ENCODE measurements around the gene TRIM41. TPM values are rescaled to one million over a fixed set of nuclear protein-coding genes. Genes with fewer than 3 reads are reported as not detected.

Gene TRIM41
- polyA plus RNA-seq, 1 experiment = 15.2 TPM

DNA sequence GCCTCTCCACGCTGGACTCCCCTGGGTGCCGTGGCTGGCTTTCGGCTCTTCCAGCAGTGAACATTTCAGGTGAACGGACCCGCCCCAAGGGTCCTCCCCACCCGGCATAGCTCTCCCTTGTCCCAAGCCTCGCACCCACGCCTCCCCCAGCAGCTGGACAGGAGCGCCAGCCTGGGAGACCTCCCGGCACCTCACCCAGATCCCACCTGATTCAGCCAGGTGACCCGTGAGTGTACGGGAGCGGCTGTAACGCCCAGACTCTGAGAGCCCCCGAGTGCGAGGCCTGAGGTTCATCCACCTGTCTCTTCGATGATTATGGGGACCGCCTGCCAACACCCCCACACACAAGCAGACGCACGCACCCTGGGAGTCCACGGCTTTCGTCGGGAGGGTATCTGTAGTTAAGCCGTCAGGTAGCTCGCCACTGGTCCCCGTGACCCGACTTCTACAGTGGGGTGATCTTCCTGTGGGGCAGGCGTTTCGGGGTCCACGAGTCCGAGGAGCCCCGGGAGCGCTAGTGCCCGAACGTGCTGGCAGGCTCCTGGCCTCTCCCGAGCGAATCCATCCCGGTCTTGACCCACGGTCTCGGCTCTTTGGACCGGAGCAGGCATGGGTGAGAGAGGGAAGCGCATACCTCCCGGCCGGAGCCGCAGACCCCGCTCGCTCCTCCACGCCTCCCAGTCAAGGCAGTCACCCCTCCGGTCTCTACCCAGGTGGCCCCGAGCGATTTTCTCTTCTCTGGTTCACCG is 32.9 kb upstream of the TRIM41 start:
- H3K4me3 ChIP-seq (ENCODE audit: low read depth, low read length) = peak overlapping the region; percentile 42
- H3K36me3 ChIP-seq (ENCODE audit: control insufficient read depth, insufficient read depth, low read length) = no peaks in the 10 kb centered on the region
- DNase-seq (ENCODE audit: low read depth) = no peak
- no peaks in the 10 kb centered on the region for H3K27me3 ChIP-seq (ENCODE audit: control insufficient read depth, insufficient read depth, low read length)
- TF ChIP-seq, protein P1, sequence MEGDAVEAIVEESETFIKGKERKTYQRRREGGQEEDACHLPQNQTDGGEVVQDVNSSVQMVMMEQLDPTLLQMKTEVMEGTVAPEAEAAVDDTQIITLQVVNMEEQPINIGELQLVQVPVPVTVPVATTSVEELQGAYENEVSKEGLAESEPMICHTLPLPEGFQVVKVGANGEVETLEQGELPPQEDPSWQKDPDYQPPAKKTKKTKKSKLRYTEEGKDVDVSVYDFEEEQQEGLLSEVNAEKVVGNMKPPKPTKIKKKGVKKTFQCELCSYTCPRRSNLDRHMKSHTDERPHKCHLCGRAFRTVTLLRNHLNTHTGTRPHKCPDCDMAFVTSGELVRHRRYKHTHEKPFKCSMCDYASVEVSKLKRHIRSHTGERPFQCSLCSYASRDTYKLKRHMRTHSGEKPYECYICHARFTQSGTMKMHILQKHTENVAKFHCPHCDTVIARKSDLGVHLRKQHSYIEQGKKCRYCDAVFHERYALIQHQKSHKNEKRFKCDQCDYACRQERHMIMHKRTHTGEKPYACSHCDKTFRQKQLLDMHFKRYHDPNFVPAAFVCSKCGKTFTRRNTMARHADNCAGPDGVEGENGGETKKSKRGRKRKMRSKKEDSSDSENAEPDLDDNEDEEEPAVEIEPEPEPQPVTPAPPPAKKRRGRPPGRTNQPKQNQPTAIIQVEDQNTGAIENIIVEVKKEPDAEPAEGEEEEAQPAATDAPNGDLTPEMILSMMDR (IDR thresholded peaks at IDR 0.05; ENCODE audit: insufficient read depth, low read depth, low read length) = no peak
- ChIA-PET CTCF (interaction anchor here (1.1 to 2.7 kb wide), 4 partner anchors 17 to 35 kb away, joined by 4 to 8 read pairs (median 5); no protein-coding TSS in a partner anchor), POLR2A (interaction anchor here (0.6 kb wide), 1 partner anchor 13 kb away, joined by 3 read pairs; no protein-coding TSS in a partner anchor)

GRCh38 chr5:181190711-181191525 is 32.2 kb upstream of the TRIM41 start:
- H3K4me3 ChIP-seq (ENCODE audit: low read depth, low read length) = peak overlapping the region; percentile 42
- POLR2A ChIA-PET = interaction anchor here (0.7 kb wide), 1 partner anchor 14 kb away, joined by 3 read pairs; the partner anchor contains the start of gene TRIM7
- no peak for DNase-seq (ENCODE audit: low read depth)
- CTCF ChIA-PET = interaction anchor here (0.7 to 2.7 kb wide), 6 partner anchors 12 to 34 kb away, joined by 3 to 8 read pairs (median 4); no protein-coding TSS in a partner anchor
- H3K36me3 ChIP-seq (ENCODE audit: control insufficient read depth, insufficient read depth, low read length) = no peaks in the 10 kb centered on the region; the same call in 1 of the 2 replicates
- H3K27me3 ChIP-seq (ENCODE audit: control insufficient read depth, insufficient read depth, low read length) = no peaks in the 10 kb centered on the region
- TF ChIP-seq, protein P1 (IDR thresholded peaks at IDR 0.05; ENCODE audit: insufficient read depth, low read depth, low read length) = peak; percentile 37; the same call in 1 of the 2 replicates

DNA sequence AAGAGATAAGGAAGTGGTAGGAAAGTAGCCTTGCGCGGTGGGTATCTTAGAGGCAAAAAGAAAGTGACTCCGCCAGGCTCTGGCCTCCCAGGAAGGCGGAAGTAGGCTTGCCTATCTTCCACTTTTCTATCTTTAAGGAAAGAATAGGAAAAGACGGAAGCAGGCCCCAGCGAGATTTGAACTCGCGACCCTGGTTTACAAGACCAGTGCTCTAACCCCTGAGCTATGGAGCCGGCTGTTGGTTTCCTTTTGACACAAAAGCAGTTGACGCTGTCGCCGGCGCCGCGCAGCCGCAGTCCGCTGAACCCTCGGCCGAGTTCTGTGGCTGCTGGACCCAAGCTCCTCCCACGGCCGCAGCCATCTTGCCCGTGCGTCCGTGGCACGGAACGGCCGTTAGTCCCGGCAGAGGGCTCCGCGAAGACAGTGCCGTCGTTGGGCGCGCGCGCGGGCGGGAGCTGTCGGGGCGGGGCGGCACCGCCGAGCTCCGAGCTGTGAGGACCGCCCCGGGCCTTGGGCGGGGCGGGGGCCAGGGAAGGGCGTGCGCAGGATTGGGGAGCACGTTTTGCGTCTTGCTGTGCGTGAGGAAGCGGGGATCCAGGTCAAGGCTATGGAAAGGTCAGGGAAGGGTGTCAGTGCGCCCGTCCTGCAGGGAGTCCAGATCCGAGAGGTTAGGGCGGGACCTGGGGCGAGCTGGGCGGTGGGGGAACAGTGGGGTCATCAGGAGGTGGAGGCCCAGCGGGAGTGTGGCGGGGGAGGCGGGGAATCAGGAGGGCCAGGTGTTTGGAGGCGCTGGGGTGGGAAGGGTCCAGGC is 31.4 kb upstream of the TRIM41 start:
- ChIA-PET POLR2A (interaction anchor here (0.5 to 0.7 kb wide), 2 partner anchors 13 to 55 kb away, joined by 3 to 4 read pairs; partner anchors contain the start of gene TRIM7), CTCF (interaction anchor here (0.7 to 1.6 kb wide), 4 partner anchors 11 to 23 kb away, joined by 3 to 7 read pairs (median 4); no protein-coding TSS in a partner anchor)
- peak overlapping the region; percentile 74 for H3K4me3 ChIP-seq (ENCODE audit: low read depth, low read length)
- TF ChIP-seq, protein P1 (IDR thresholded peaks at IDR 0.05; ENCODE audit: insufficient read depth, low read depth, low read length) = no peak
- H3K36me3 ChIP-seq (ENCODE audit: control insufficient read depth, insufficient read depth, low read length) = no peaks in the 10 kb centered on the region; the same call in 1 of the 2 replicates
- DNase-seq (ENCODE audit: low read depth) = peak; percentile 83
- H3K27me3 ChIP-seq (ENCODE audit: control insufficient read depth, insufficient read depth, low read length) = no peaks in the 10 kb centered on the region

GRCh38 chr5:181192337-181193046 is 30.6 kb upstream of the TRIM41 start:
- peak overlapping the region; percentile 74 for H3K4me3 ChIP-seq (ENCODE audit: low read depth, low read length)
- no peak for DNase-seq (ENCODE audit: low read depth)
- no peaks in the 10 kb centered on the region; the same call in 1 of the 2 replicates for H3K36me3 ChIP-seq (ENCODE audit: control insufficient read depth, insufficient read depth, low read length)
- ChIA-PET POLR2A (interaction anchor here (0.5 to 0.6 kb wide), 2 partner anchors 9 to 55 kb away, joined by 4 read pairs; no protein-coding TSS in a partner anchor), CTCF (interaction anchor here (1.2 to 2.0 kb wide), 3 partner anchors 14 to 20 kb away, joined by 4 to 12 read pairs (median 7); no protein-coding TSS in a partner anchor)
- TF ChIP-seq, protein P1 (IDR thresholded peaks at IDR 0.05; ENCODE audit: insufficient read depth, low read depth, low read length) = no peak
- H3K27me3 ChIP-seq (ENCODE audit: control insufficient read depth, insufficient read depth, low read length) = no peaks in the 10 kb centered on the region
